K562 (cell line): ENCODE measurements around the gene EEF1A2. TPM values are rescaled to one million over a fixed set of nuclear protein-coding genes. Genes with fewer than 3 reads are reported as not detected.

Experiments used
- ATAC-seq: fragments of 200-7000 bp; cut with Tn5 transposase; 3 replicates; pipeline ENCODE4 v1.9.1; 2020; ENCODE audit warnings: moderate library complexity
- BruUV-seq: library from RNA; stranded (reverse); fragments of 400-500 nt; replicated peaks from 2 replicates; lab custom pipeline; 2021; lab: Mats Ljungman, UMichigan
- CTCF ChIA-PET: fragments of 300-600 bp; formaldehyde crosslinking; extraction: SDS; loops from one replicate; lab custom pipeline; 2021; ENCODE audit warnings: low intra/inter-chr PET ratio; lab: Yijun Ruan, JAX
- POLR2A ChIA-PET: fragments of 300-600, 350-650 bp; sonication (Branson Sonifier 250); formaldehyde crosslinking; extraction: SDS; loops from one replicate; lab custom pipeline; 2021; ENCODE audit warnings: antibody characterized with exemption, inconsistent platforms; lab: Yijun Ruan, JAX
- DNase-seq, 4 experiments: peaks; one replicate each; pipeline versions ENCODE4 v3.0.0 to v3.0.0-alpha.2; 2011 to 2018; ENCODE audit warnings: low spot score in 3 of 4, mixed read lengths in 3 of 4; ENCODE audit errors: extremely low read depth in 1 of 4
- FAIRE-seq: peaks from 2 replicates; lab custom pipeline; 2011; peaks lifted over from hg19 to GRCh38; lab: Jason Lieb, UNC
- H2AFZ ChIP-seq: 2 replicates; pipeline ENCODE4 v1.6.0; 2011; ENCODE audit warnings: low read depth, low read length, control low read depth, inconsistent platforms
- H3K27ac ChIP-seq: fragments of 200-600 bp; 3 replicates; pipeline ENCODE4 v1.8.0; 2011; ENCODE audit warnings: low read depth, mild to moderate bottlenecking, control low read depth, inconsistent platforms, low read length, moderate library complexity, mixed read lengths; ENCODE audit errors: extremely low read depth
- H3K27me3 ChIP-seq, 2 experiments: fragments of 300-600 bp in 1 of 2; 2 replicates in 1 of 2; 3 replicates in 1 of 2; pipeline versions ENCODE4 v1.6.0 to v1.8.0; 2011; ENCODE audit warnings: inconsistent platforms in 2 of 2, low read length in 2 of 2, mild to moderate bottlenecking in 1 of 2, mixed read lengths in 1 of 2, moderate library complexity in 1 of 2; ENCODE audit not compliant: control insufficient read depth in 2 of 2, insufficient read depth in 2 of 2
- H3K36me3 ChIP-seq: fragments of 300-600 bp; 3 replicates; pipeline ENCODE4 v1.8.0; 2011; ENCODE audit warnings: mild to moderate bottlenecking, low read length, inconsistent platforms; ENCODE audit not compliant: control insufficient read depth, insufficient read depth
- H3K4me1 ChIP-seq, 2 experiments: fragments of 200-600 bp in 1 of 2; replicated peaks in 1 of 2; 2 replicates in 1 of 2; 3 replicates in 1 of 2; pipeline versions ENCODE4 v1.5.1 to v1.8.0; 2011; ENCODE audit warnings: inconsistent platforms in 2 of 2, low read length in 2 of 2, mild to moderate bottlenecking in 1 of 2, mixed read lengths in 1 of 2, moderate library complexity in 1 of 2; ENCODE audit not compliant: control insufficient read depth in 2 of 2, insufficient read depth in 2 of 2
- H3K4me2 ChIP-seq: 2 replicates; pipeline ENCODE4 v1.6.1; 2011; ENCODE audit warnings: low read length, control low read depth, inconsistent platforms, mixed read lengths; ENCODE audit not compliant: insufficient read depth
- H3K4me3 ChIP-seq: fragments of 200-600 bp; sonication (generic), shearing (Covaris generic); 2 replicates; pipeline ENCODE4 v1.5.1; 2016; ENCODE audit warnings: control low read depth, inconsistent platforms
- H3K79me2 ChIP-seq: fragments of 200-600 bp; 3 replicates; pipeline ENCODE4 v1.8.0; 2011; ENCODE audit warnings: low read length, inconsistent platforms; ENCODE audit not compliant: control insufficient read depth, insufficient read depth
- H3K9ac ChIP-seq, 2 experiments: 2 replicates each; pipeline versions ENCODE4 v1.6.0 to v1.6.1; 2011; ENCODE audit warnings: low read depth in 2 of 2, low read length in 2 of 2, control low read depth in 1 of 2, inconsistent platforms in 1 of 2, mild to moderate bottlenecking in 1 of 2, mixed read lengths in 1 of 2; ENCODE audit not compliant: insufficient read depth in 1 of 2
- H3K9me1 ChIP-seq: one replicate; pipeline ENCODE4 v1.6.0; 2011; ENCODE audit warnings: inconsistent platforms, mild to moderate bottlenecking, low read length, moderate library complexity; ENCODE audit not compliant: control insufficient read depth, insufficient read depth
- H3K9me3 ChIP-seq: replicated peaks from 2 replicates; pipeline ENCODE4 v1.5.1; 2011; ENCODE audit warnings: low read depth, low read length, inconsistent platforms; ENCODE audit not compliant: control insufficient read depth, insufficient read depth
- H4K20me1 ChIP-seq: replicated peaks from 2 replicates; pipeline ENCODE4 v1.6.1; 2011; ENCODE audit warnings: low read length, inconsistent platforms, mixed read lengths; ENCODE audit not compliant: control insufficient read depth, insufficient read depth
- PHB2 ChIP-seq: fragments of 450-650 bp; IDR thresholded peaks from 2 replicates; pipeline ENCODE4 v1.6.1; 2017; ENCODE audit warnings: low read depth
- ZNF263 ChIP-seq: sonication (generic); formaldehyde crosslinking; IDR thresholded peaks from 2 replicates; pipeline ENCODE4 v1.8.0; 2022; ENCODE audit warnings: mild to moderate bottlenecking, missing genetic modification reagents, borderline replicate concordance
- WGBS: fragments of 100-300 bp; shearing (Covaris generic); methylation state at CpG from one replicate; pipeline ENCODE4 v1.1.6; 2016; ENCODE audit warnings: low coverage, mixed read lengths; ENCODE audit not compliant: insufficient coverage; ENCODE audit errors: missing lambda C conversion rate; 5-methylcytosine and 5-hydroxymethylcytosine counted together
- in situ Hi-C: fragments of 300-500 bp; cut with MboI; formaldehyde crosslinking; loops from 4 replicates; pipeline ENCODE4 v1.15.0; 2018; ENCODE audit warnings: inconsistent platforms, mixed read lengths
- intact Hi-C: fragments of 100-400 bp; cut with micrococcal nuclease; formaldehyde crosslinking; loops from 2 replicates; pipeline ENCODE4 v1.14.2; 2022
- polyA plus RNA-seq, 8 experiments: library from polyadenylated mRNA; depleted of rRNA in 4 of 8; stranded (reverse) in 5 of 8; unstranded in 3 of 8; fragments of >200 nt; fragmentation: Nextera tagmentation in 2 of 8; fragmentation: Illumina TruSeq in 1 of 8; extraction: Ambion mirVana in 2 of 8; extraction: Trizol in 1 of 8; gene quantifications; 2 replicates each; pipeline versions ENCODE4 v1.2.1 to v1.2.3, GENCODE V29; 2011 to 2014; ENCODE audit warnings: inconsistent platforms in 1 of 8, missing spikeins in 1 of 8
- total RNA-seq, 7 experiments: library from RNA; depleted of rRNA in 6 of 7; stranded (reverse); fragments of >200 nt in 6 of 7; fragmentation: Illumina TruSeq in 2 of 7; extraction: Trizol in 2 of 7; gene quantifications; 2 replicates each; pipeline versions ENCODE4 v1.2.1 to v1.2.3, GENCODE V29; 2011 to 2021; ENCODE audit warnings: low replicate concordance in 1 of 7
- TF ChIP-seq, protein P1 (sequence below): sonication (generic); formaldehyde crosslinking; IDR thresholded peaks from 2 replicates; pipeline ENCODE4 v1.8.1; 2023; ENCODE audit warnings: mild to moderate bottlenecking, missing genetic modification reagents
- TF ChIP-seq, protein P2 (sequence below): sonication (generic); formaldehyde crosslinking; IDR thresholded peaks from 2 replicates; pipeline ENCODE4 v1.8.0; 2022; ENCODE audit warnings: missing genetic modification reagents, mild to moderate bottlenecking, moderate library complexity, borderline replicate concordance

Gene EEF1A2
- total and polyA plus RNA-seq, 9 of the 15 experiments (the other 6 are each of a cell fraction or from before 2014, with no cell fraction given) = 0.04 to 29.6 (median 11.5) TPM

DNA sequence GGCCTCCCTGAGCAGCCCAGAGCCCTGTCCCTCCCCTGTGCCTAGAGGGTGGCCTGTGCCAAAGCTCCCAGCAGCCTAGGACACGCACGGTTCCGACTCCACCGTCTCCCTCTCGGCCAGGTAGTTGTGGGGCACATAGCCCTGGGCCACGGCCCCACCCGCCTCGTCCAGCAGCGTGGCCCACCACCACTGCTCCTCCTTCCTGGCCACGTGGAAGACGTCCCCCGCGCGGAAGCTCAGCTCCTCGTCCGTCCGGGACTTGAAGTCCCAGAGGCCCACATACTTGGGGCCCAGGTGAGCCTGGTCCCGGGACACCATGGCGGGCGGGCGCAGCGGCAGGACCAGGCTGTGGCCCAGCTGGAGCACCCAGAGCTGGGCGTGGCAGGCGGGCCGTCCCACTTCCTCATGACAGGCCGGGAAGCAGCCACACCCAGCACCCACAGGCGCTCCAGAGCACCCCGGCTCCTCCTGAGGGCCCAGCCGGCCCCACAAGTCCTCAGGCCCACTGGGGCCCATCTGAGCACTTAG, 38.2 kb upstream of the EEF1A2 start, which contains the start of gene PTK6:
PTK6 (minus strand) TSS at position 380 of the 528 bp plus-strand sequence; CDS start at position 318, 62 bp downstream.
- no peak within 1 kb of the TSS for H3K27ac ChIP-seq
- H2AFZ ChIP-seq = peak within 1 kb of the TSS; percentile 92
- H3K9ac ChIP-seq = peak within 1 kb of the TSS; percentile 28 to 86; a peak in 3 of 4 replicates
- DNase-seq = peak in 2 of 4 experiments; percentile 46 to 50
- H3K27me3 ChIP-seq = peaks cover 0 to 26% of the 10 kb centered on the region in 2 experiments; a peak in 3 of 5 replicates
- BruUV-seq = no TSS peak
- peaks cover 3% of the 10 kb centered on the region for H4K20me1 ChIP-seq
- H3K4me2 ChIP-seq = peak within 1 kb of the TSS; percentile 53
- WGBS = 55% methylated on average over 18 of the region's 29 CpGs
- no peaks in the 10 kb centered on the region for H3K36me3 ChIP-seq
- H3K9me1 ChIP-seq = no peaks in the 10 kb centered on the region
- ATAC-seq = no peak
- no peak within 1 kb of the TSS for H3K4me3 ChIP-seq
- TF ChIP-seq ZNF263 (CRISPR knock-in tag) (peak; percentile 31; the same call in 1 of the 2 replicates), PHB2 (no peak)
- TF ChIP-seq, protein P1, sequence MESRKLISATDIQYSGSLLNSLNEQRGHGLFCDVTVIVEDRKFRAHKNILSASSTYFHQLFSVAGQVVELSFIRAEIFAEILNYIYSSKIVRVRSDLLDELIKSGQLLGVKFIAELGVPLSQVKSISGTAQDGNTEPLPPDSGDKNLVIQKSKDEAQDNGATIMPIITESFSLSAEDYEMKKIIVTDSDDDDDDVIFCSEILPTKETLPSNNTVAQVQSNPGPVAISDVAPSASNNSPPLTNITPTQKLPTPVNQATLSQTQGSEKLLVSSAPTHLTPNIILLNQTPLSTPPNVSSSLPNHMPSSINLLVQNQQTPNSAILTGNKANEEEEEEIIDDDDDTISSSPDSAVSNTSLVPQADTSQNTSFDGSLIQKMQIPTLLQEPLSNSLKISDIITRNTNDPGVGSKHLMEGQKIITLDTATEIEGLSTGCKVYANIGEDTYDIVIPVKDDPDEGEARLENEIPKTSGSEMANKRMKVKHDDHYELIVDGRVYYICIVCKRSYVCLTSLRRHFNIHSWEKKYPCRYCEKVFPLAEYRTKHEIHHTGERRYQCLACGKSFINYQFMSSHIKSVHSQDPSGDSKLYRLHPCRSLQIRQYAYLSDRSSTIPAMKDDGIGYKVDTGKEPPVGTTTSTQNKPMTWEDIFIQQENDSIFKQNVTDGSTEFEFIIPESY (CRISPR knock-in tag) = peak; percentile 78; the same call in 1 of the 2 replicates
- TF ChIP-seq, protein P2, sequence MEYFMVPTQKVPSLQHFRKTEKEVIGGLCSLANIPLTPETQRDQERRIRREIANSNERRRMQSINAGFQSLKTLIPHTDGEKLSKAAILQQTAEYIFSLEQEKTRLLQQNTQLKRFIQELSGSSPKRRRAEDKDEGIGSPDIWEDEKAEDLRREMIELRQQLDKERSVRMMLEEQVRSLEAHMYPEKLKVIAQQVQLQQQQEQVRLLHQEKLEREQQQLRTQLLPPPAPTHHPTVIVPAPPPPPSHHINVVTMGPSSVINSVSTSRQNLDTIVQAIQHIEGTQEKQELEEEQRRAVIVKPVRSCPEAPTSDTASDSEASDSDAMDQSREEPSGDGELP (CRISPR knock-in tag) = peak; percentile 16; the same call in 1 of the 2 replicates
- CTCF ChIA-PET = interaction anchor here (0.7 to 3.4 kb wide), 4 partner anchors 170 to 499 kb away, joined by 3 to 25 read pairs (median 6); no protein-coding TSS in a partner anchor
- H3K4me1 ChIP-seq = peaks cover 6 to 90% of the 10 kb centered on the region in 2 experiments; a peak in 4 of 5 replicates
- in situ Hi-C loops = no loop called here
- no peaks in the 10 kb centered on the region for H3K79me2 ChIP-seq
- FAIRE-seq = no peak
- POLR2A ChIA-PET = interaction anchor here (0.6 to 1.3 kb wide), 7 partner anchors 8 to 424 kb away, joined by 3 to 7 read pairs (median 3); no protein-coding TSS in a partner anchor
- no peaks in the 10 kb centered on the region for H3K9me3 ChIP-seq
- intact Hi-C loops = loop anchor here (5.0 to 10.0 kb wide), 3 partner anchors 118 to 500 kb away; partner anchors contain the start of genes ARFRP1, C20orf204, RTEL1 and STMN3
